Measurements from ENCODE around the gene CATSPERZ. TPM values are rescaled to one million over a fixed set of nuclear protein-coding genes. Genes with fewer than 3 reads are reported as not detected.

The CATSPERZ gene
- total and polyA plus RNA-seq, 2 of the 13 experiments (the other 11 are each of a cell fraction or from before 2014, with no cell fraction given): 0.22 to 0.48 TPM

GRCh38 chr11:64269540-64270220, 30.5 kb upstream of the CATSPERZ start (continued):
- TF ChIP-seq ATF5 (CRISPR knock-in tag; IDR thresholded peaks at IDR 0.05; ENCODE audit: low read depth) (no peak), ZNF652 (CRISPR knock-in tag; IDR thresholded peaks at IDR 0.05; ENCODE audit: borderline replicate concordance, low read depth) (peak; percentile 99), GATA4 (IDR thresholded peaks at IDR 0.05; ENCODE audit: borderline replicate concordance, low read depth) (no peak), HOXA9 (CRISPR knock-in tag; IDR thresholded peaks at IDR 0.05; ENCODE audit: borderline replicate concordance) (0 out of 2 replicates have a peak, but pooled peaks have one; percentile 22), ZNF101 (CRISPR knock-in tag; IDR thresholded peaks at IDR 0.05; ENCODE audit: borderline replicate concordance, low read depth) (no peak), ATF2 (CRISPR knock-in tag; IDR thresholded peaks at IDR 0.05) (peak; percentile 73; the same call in 1 of the 2 replicates), ELF1 (CRISPR knock-in tag; IDR thresholded peaks at IDR 0.05) (peak; percentile 100), E2F1 (CRISPR knock-in tag; IDR thresholded peaks at IDR 0.05) (0 out of 2 replicates have a peak, but pooled peaks have one; percentile 40), FOXK2 (IDR thresholded peaks at IDR 0.05) (no peak), ZBTB42 (CRISPR knock-in tag; IDR thresholded peaks at IDR 0.05) (no peak), ZNF318 (CRISPR knock-in tag; IDR thresholded peaks at IDR 0.05) (no peak), ZNF777 (CRISPR knock-in tag; IDR thresholded peaks at IDR 0.05) (no peak; the same call in 1 of the 2 replicates), ZBTB43 (CRISPR knock-in tag; conservative IDR thresholded peaks at IDR 0.05) (peak; percentile 98), ZFX (CRISPR knock-in tag; IDR thresholded peaks at IDR 0.05; ENCODE audit: low read depth) (peak; percentile 91; the same call in 1 of the 2 replicates), CCAR2 (optimal IDR thresholded peaks at IDR 0.05; ENCODE audit: low read depth, low read length) (no peak), PLRG1 (conservative IDR thresholded peaks at IDR 0.05) (no peak)

Measured in HepG2 (cell line).